ENCODE data around the gene CACNA2D4. TPM values are rescaled to one million over a fixed set of nuclear protein-coding genes. Genes with fewer than 3 reads are reported as not detected.

CACNA2D4 gene
- total RNA-seq, 1 experiment from 2014 or later: 3.6 TPM

DNA sequence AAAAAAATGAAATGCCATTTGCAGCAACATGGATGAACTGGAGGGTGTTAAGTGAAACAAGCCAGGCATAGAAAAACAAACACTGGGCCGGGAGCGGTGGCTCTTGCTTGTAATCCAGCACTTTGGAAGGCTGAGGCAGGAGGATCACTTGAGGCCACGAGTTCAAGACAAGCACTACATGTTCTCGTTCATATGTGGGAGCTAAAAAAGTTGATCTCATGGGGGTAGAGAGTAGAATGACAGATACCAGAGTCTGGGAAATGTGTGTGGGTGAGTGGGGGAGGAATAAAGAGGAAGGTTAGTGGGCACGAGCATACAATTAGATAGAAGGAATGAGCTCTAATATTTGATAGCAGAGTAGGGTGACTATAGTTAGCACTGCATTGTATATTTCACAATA is 21.5 kb downstream of the CACNA2D4 start:
- peaks cover 3% of the 10 kb centered on the region for H3K9me3 ChIP-seq (replicated peaks)
- H3K27me3 ChIP-seq: no peaks in the 10 kb centered on the region
- DNase-seq: no peak
- H3K4me1 ChIP-seq: no peaks in the 10 kb centered on the region
- no peak overlapping the region for H3K27ac ChIP-seq
- H3K36me3 ChIP-seq: no peaks in the 10 kb centered on the region
- no peak overlapping the region for H3K4me3 ChIP-seq

DNA sequence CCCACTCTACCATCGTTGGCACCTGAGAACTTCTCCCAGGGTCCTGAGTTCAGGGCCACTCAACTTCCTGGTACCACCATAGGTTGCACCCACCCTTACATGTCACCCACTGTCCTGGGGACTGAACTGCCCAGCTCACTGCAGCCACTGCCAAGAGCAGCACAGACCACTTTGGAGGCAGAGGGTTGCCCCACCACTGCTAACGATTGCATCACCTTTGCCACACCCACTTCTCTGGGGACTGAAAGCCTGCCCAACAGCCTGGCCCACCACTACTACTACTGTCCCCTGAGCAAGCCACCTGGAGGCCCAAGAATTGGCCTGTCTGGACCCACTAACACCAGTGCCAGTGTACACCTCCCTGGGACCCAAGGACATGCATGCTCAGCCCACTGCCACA is 27.6 kb downstream of the CACNA2D4 start:
- peaks cover 3% of the 10 kb centered on the region for H3K9me3 ChIP-seq (replicated peaks)
- no peaks in the 10 kb centered on the region for H3K4me1 ChIP-seq
- H3K27ac ChIP-seq: no peak overlapping the region
- no peaks in the 10 kb centered on the region for H3K36me3 ChIP-seq
- no peak for DNase-seq
- no peak overlapping the region for H3K4me3 ChIP-seq
- H3K27me3 ChIP-seq: no peaks in the 10 kb centered on the region

DNA sequence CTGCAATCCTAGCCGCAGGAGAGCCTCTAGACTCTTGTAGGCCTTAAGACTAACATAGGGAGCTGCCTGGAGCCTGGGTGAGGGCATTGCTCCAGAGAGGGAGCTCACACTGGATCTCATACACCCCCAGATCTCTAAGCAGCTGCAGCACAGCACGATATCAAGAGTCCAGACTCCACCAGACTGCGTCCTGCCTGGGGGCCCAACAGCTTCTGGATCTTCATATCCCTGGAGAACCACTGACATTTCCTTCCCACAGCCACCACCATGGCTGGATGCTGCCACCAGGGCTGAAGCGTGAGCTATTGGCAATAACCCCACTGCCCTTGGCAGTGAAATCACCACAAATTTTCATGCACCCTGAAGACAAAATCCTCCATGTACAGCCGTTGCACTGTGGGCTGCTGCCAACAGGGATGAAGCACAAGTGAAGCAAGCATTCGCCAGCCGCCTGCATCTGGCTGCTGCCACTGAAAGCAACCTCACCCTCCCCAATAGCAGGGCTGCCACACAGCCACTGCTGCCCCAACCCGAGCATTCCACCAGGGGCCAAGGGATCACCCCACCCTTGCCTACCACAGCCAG is 28.2 kb downstream of the CACNA2D4 start:
- H3K4me1 ChIP-seq: no peaks in the 10 kb centered on the region
- no peaks in the 10 kb centered on the region for H3K27me3 ChIP-seq
- no peaks in the 10 kb centered on the region for H3K36me3 ChIP-seq
- no peak overlapping the region for H3K27ac ChIP-seq
- no peak overlapping the region for H3K4me3 ChIP-seq
- H3K9me3 ChIP-seq (replicated peaks): peaks cover 3% of the 10 kb centered on the region
- DNase-seq: no peak

DNA sequence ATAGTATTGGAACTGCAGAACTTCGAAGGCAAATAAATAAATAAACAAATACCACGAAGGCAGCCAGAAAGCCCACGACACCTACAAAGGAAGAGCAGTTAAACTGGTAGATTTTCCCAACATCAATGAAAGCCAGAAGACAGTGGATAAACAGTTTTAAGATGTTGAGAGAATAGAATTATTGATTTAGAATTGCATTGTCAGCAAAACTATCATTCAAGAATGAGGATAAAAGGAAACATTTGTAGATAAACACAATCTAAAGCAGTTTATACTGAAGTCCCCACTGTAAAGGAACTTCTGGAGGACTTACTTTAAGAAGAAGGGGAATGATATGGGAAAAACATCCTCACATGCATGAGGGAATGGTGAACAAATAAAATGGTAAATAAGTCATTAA is 29.5 kb downstream of the CACNA2D4 start:
- peaks cover 3% of the 10 kb centered on the region for H3K9me3 ChIP-seq (replicated peaks)
- no peak overlapping the region for H3K27ac ChIP-seq
- no peak overlapping the region for H3K4me3 ChIP-seq
- no peaks in the 10 kb centered on the region for H3K36me3 ChIP-seq
- no peak for DNase-seq
- H3K27me3 ChIP-seq: no peaks in the 10 kb centered on the region
- no peaks in the 10 kb centered on the region for H3K4me1 ChIP-seq

DNA sequence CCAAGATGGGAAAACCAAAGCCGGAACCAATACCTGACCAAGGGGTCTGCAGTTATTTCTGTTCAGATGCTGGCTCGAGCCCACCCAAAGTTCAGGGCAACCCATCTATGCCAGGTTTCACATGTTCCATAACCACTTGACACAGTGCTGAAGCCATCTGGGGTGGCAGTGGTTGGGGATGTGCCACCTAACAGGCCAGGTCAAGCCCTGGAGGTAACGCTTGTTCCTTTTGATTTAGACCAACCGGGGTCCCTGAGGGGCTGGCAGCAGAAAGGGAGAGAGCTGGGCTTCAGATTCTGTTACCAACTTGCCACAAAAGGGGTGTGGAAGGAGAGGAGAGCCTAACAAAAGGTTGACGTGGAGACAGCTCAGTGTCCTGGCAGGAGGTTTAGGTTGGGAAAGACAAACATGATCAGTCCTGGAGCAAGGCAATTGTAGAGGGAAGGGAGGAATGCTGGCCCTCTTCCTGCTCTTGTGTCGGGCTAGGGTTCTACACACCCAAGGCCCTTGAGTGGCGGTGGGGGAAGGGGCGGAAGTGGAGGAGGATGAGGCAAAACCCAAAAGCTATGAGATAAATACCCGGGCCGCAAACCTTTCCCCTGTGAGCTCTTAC is 31.9 kb downstream of the CACNA2D4 start:
- Histone ChIP-seq H3K4me1 (no peaks in the 10 kb centered on the region), H3K9me3 (replicated peaks) (no peaks in the 10 kb centered on the region), H3K4me3 (no peak overlapping the region), H3K27ac (no peak overlapping the region), H3K36me3 (no peaks in the 10 kb centered on the region), H3K27me3 (no peaks in the 10 kb centered on the region)
- DNase-seq: no peak

GRCh38 chr12:1885599-1886245 is 32.7 kb downstream of the CACNA2D4 start:
- no peaks in the 10 kb centered on the region for H3K36me3 ChIP-seq
- DNase-seq: no peak

DNA sequence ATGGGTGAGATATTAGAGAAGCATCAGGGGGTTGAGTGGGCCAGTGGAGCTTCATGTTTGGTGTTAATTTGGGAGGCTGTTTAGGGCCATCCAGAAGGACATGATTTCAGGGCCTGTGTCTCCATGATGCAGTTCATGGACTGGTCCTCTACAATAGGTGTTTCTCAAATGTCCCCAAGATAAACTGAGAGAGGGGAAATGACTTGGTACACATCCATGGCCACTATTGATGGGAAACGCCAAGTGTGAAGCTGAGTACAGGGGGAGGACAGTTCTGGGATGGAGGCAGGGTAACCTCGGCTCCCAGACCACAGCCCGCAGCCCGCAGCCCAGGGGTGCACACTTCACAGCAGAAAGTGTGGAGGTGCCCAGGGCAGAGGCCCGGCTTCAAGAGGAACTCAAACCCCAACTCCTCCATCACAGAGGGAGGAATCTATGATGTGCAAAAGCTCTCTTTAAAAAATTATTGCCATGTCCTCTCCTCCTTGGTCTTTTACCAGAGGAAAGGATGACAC is 33.3 kb downstream of the CACNA2D4 start:
- Histone ChIP-seq H3K36me3 (no peaks in the 10 kb centered on the region), H3K27ac (no peak overlapping the region), H3K4me3 (no peak overlapping the region), H3K4me1 (no peaks in the 10 kb centered on the region), H3K9me3 (replicated peaks) (no peaks in the 10 kb centered on the region), H3K27me3 (no peaks in the 10 kb centered on the region)
- DNase-seq: no peak

More at GRCh38 chr12:1885599-1886245, 32.7 kb downstream of the CACNA2D4 start:
- no peaks in the 10 kb centered on the region for H3K27me3 ChIP-seq
- no peak overlapping the region for H3K4me3 ChIP-seq
- no peaks in the 10 kb centered on the region for H3K4me1 ChIP-seq
- H3K9me3 ChIP-seq (replicated peaks): no peaks in the 10 kb centered on the region
- H3K27ac ChIP-seq: no peak overlapping the region

- Histone ChIP-seq H3K4me3 (no peak overlapping the region), H3K36me3 (no peaks in the 10 kb centered on the region), H3K9me3 (replicated peaks) (no peaks in the 10 kb centered on the region), H3K4me1 (no peaks in the 10 kb centered on the region), H3K27me3 (no peaks in the 10 kb centered on the region), H3K27ac (no peak overlapping the region)
- no peak for DNase-seq
These were observed 33.8 kb downstream of the CACNA2D4 start for GRCh38 chr12:1884651-1885050.

DNA sequence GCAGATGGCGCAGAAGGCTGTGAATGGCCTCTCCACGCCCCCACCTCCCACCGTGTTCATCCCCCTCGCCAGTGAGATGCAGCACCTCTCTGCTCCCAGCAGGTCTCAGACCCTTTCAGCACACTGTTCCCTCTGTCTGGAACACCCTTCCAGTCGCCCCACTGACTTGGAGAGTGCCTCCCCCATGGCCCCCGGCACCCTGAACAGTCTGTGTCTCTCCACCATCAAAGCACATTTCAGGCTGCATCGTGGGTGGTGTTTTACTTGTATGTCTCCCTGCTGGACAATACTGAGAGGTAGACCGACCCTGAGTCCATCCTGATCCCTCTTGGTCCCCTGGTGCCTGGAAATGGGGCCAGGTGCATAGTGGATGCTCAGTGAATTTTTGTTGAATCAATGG is 34.9 kb downstream of the CACNA2D4 start:
- no peak for DNase-seq
- Histone ChIP-seq H3K27me3 (no peaks in the 10 kb centered on the region), H3K36me3 (no peaks in the 10 kb centered on the region), H3K4me1 (no peaks in the 10 kb centered on the region), H3K9me3 (replicated peaks) (no peaks in the 10 kb centered on the region), H3K4me3 (no peak overlapping the region), H3K27ac (no peak overlapping the region)

DNA sequence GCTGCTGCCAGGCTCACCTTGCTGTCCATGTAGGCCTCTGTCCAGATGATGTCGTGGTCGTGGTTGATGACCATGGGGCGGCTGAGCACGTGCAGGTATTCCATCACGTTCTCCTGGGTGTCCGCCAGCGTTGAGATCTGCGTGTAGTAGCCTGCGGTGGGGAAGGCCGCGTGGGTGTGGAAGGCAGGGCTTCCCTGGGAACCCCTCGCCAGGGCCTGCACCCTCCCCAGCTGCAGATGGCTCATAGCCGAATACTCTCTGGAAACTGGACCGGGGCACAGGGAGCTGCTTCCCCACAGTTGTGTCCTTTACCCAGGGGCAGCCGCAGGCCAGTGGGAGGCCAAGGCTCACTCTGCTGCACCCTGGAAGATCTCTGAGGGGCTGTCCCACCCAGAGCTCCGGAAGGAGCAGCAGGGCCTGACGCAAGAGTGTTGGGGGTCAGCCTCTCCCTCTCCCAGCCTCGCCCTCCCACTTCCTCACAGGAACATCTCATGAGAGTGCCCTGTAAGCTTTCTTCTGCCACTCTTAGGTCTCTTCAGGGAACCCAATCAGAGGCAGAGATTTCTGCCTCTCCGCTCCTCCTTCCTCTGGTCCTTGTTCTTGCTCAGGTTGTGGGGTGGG is 35.5 kb downstream of the CACNA2D4 start:
- H3K27ac ChIP-seq: no peak overlapping the region
- no peaks in the 10 kb centered on the region for H3K4me1 ChIP-seq
- H3K36me3 ChIP-seq: no peaks in the 10 kb centered on the region
- DNase-seq: no peak
- no peaks in the 10 kb centered on the region for H3K27me3 ChIP-seq
- H3K9me3 ChIP-seq (replicated peaks): no peaks in the 10 kb centered on the region
- no peak overlapping the region for H3K4me3 ChIP-seq

GRCh38 chr12:1882405-1882804 is 36.0 kb downstream of the CACNA2D4 start:
- DNase-seq: no peak

DNA sequence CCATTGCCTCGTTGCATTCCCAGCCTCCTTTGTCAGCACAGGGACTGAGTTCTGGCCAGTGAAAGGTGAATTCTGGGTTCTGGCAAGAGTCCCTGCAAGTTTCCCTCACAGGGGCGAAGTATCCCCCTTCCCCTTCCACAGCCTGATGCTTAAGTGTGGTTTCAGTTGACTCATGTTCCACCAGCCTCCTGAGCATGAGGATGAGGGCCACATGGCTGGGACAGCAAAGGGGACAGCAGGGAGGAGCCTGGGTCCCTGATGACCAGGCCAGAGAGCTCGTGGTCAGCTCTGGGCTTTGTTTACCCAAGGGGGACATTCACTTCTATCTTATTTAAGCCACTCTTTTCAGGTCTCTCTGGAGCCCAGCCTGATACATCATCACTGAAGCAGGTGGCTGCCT is 36.5 kb downstream of the CACNA2D4 start:
- Histone ChIP-seq H3K9me3 (replicated peaks) (no peaks in the 10 kb centered on the region), H3K4me3 (no peak overlapping the region), H3K27ac (no peak overlapping the region), H3K27me3 (no peaks in the 10 kb centered on the region), H3K4me1 (no peaks in the 10 kb centered on the region), H3K36me3 (no peaks in the 10 kb centered on the region)
- DNase-seq: no peak

More at GRCh38 chr12:1882405-1882804, 36.0 kb downstream of the CACNA2D4 start:
- H3K4me3 ChIP-seq: no peak overlapping the region
- no peaks in the 10 kb centered on the region for H3K27me3 ChIP-seq
- no peaks in the 10 kb centered on the region for H3K9me3 ChIP-seq (replicated peaks)
- H3K27ac ChIP-seq: no peak overlapping the region
- no peaks in the 10 kb centered on the region for H3K36me3 ChIP-seq
- no peaks in the 10 kb centered on the region for H3K4me1 ChIP-seq

GRCh38 chr12:1881301-1881700 is 37.2 kb downstream of the CACNA2D4 start:
- no peaks in the 10 kb centered on the region for H3K36me3 ChIP-seq
- H3K4me3 ChIP-seq: no peak overlapping the region
- no peaks in the 10 kb centered on the region for H3K9me3 ChIP-seq (replicated peaks)
- no peak overlapping the region for H3K27ac ChIP-seq
- no peaks in the 10 kb centered on the region for H3K4me1 ChIP-seq
- H3K27me3 ChIP-seq: no peaks in the 10 kb centered on the region
- no peak for DNase-seq

DNA sequence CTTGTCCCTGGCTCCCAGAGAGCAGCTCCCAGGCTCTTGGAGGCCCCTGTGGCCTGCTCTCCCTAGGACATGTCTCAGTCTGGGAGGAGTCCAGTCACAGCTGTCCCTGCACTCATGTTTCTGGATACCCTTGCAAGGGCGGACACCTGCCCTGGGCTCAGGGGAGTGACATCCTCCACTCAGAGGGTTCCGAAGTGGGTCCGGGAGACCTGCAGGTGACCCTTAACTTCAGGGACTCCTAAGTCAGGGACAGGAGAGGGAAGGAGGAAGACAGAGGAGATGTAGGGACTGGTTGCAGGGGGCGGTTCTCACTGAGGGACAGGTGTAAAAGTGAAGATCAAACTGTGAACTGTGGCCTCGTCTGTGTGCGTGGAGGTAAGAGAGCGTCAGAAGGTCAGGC is 37.6 kb downstream of the CACNA2D4 start:
- Histone ChIP-seq H3K4me1 (no peaks in the 10 kb centered on the region), H3K4me3 (no peak overlapping the region), H3K9me3 (replicated peaks) (no peaks in the 10 kb centered on the region), H3K27me3 (no peaks in the 10 kb centered on the region), H3K27ac (no peak overlapping the region), H3K36me3 (no peaks in the 10 kb centered on the region)
- no peak for DNase-seq

DNA sequence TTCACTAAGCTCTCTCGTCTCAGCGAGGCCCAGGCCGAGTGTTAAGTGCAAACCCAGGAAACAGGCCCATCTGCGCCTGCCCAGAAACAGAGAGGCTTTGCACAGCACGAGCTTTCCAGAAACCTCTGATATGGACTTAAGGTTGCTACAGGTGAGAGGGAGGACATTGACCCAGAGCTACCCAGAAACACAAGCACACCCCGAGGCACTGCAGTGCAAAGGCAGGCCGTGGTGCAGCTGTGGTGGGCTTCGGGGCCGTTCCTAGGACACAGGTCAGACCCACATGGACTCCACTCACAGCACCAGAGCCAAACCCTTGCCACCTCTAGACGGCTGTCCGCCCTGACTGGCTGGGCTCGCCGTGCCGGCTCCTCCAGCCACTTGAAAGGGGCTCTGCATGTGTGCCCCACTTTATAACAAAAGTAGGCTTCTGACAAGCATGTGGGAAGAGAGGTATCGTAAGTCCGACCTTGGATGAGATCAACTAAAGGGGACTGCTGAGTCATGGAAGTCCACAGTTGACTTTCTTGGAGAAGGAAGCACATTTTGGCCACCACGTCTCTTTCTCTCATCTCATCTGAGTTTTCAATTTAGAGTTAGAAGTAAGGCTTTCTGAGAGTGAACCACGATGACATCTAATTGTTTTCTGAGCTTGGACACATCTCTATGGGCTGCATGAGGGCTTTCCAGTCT is 38.2 kb downstream of the CACNA2D4 start:
- H3K27ac ChIP-seq: no peak overlapping the region
- no peaks in the 10 kb centered on the region for H3K36me3 ChIP-seq
- H3K4me3 ChIP-seq: no peak overlapping the region
- H3K9me3 ChIP-seq (replicated peaks): no peaks in the 10 kb centered on the region
- no peaks in the 10 kb centered on the region for H3K27me3 ChIP-seq
- no peak for DNase-seq
- H3K4me1 ChIP-seq: no peaks in the 10 kb centered on the region

Data from SJCRH30 (cell line).